Heart left ventricle (tissue), 16 donors: ENCODE measurements around the gene FZR1. TPM values are rescaled to one million over a fixed set of nuclear protein-coding genes. Genes with fewer than 3 reads are reported as not detected.
A peak's percentile ranks its signal among the peaks of the same experiment; 100 is the strongest.

Experiments
- ATAC-seq, 4 donors: fragments of 200-7000 bp; cut with Tn5 transposase; one replicate each; pipeline ENCODE4 v1.9.1; 2020 to 2022; ENCODE audit warnings: moderate library complexity in 4 of 4, mild to moderate bottlenecking in 3 of 4, moderate number of reproducible peaks in 1 of 4
- DNase-seq, 5 donors: peaks; one replicate each; pipeline ENCODE4 v3.0.0-alpha.2; 2020
- H3K27ac ChIP-seq, 12 donors: fragments of 200-600 bp; sonication (generic) in 4 of 12; one replicate each; pipeline versions ENCODE4 v1.5.0 to v1.8.0; 2016 to 2022; ENCODE audit warnings: mild to moderate bottlenecking in 2 of 12
- H3K27me3 ChIP-seq, 9 donors: fragments of 200-600 bp; sonication (generic) in 2 of 9; one replicate each; pipeline versions ENCODE4 v1.5.1 to v1.8.0; 2016 to 2022; ENCODE audit warnings: mild to moderate bottlenecking in 3 of 9
- H3K36me3 ChIP-seq, 9 donors: fragments of 200-600 bp; sonication (generic) in 2 of 9; one replicate each; pipeline versions ENCODE4 v1.5.0 to v1.8.0; 2018 to 2022; ENCODE audit warnings: mild to moderate bottlenecking in 2 of 9
- H3K4me1 ChIP-seq, 12 donors: fragments of 200-600 bp; sonication (generic) in 4 of 12; one replicate each; pipeline versions ENCODE4 v1.5.0 to v1.8.0; 2016 to 2022; ENCODE audit warnings: mild to moderate bottlenecking in 3 of 12
- H3K4me3 ChIP-seq, 12 donors: fragments of 200-600 bp; sonication (generic) in 4 of 12; one replicate each; pipeline versions ENCODE4 v1.5.0 to v1.8.0; 2017 to 2022; ENCODE audit warnings: mild to moderate bottlenecking in 9 of 12, moderate library complexity in 4 of 12
- H3K9me3 ChIP-seq, 12 donors: fragments of 200-600 bp; sonication (generic) in 4 of 12; one replicate each; pipeline versions ENCODE4 v1.5.0 to v1.8.0; 2016 to 2022; ENCODE audit warnings: mild to moderate bottlenecking in 1 of 12
- CTCF ChIP-seq, 12 donors: fragments of 200-600 bp; sonication (generic) in 4 of 12; IDR thresholded peaks; one replicate each; pipeline versions ENCODE4 v1.5.0 to v1.8.0; 2018 to 2022; ENCODE audit warnings: antibody characterized with exemption in 12 of 12, mild to moderate bottlenecking in 5 of 12
- POLR2A ChIP-seq, 2 donors: fragments of 450-650 bp; IDR thresholded peaks; one replicate each; pipeline ENCODE4 v1.6.1; 2017; ENCODE audit warnings: antibody characterized with exemption in 2 of 2, mild to moderate bottlenecking in 2 of 2, moderate library complexity in 2 of 2
- WGBS, 4 donors: extraction: QIAGEN DNeasy Blood & Tissue Kit in 2 of 4; methylation state at CpG; one replicate each; pipeline versions ENCODE4 v1.1.5 to v1.1.7; 2013 to 2018; 5-methylcytosine and 5-hydroxymethylcytosine counted together
- intact Hi-C, 10 donors: fragments of 100-400 bp; cut with DNase I; formaldehyde crosslinking; loops; one replicate each; pipeline versions ENCODE4 v1.11.1 to v1.14.2; 2022
- polyA plus RNA-seq, 2 donors: library from polyadenylated mRNA; stranded (reverse); fragments of 200-250 nt; gene quantifications; one replicate each; pipeline ENCODE4 v1.2.3, GENCODE V29; 2013
- total RNA-seq, 9 donors: library from RNA; depleted of rRNA in 2 of 9; stranded (reverse); fragments of >200 nt in 2 of 9; fragmentation: NEBNext Ultra II Directional in 3 of 9; extraction: Animal tissue kit (Norgen Biotek cat#: 25700) in 3 of 9; gene quantifications; one replicate each; pipeline versions ENCODE4 v1.1.0 to v1.2.4, GENCODE V29; 2016 to 2023
- donor health status: ischemic (EF 13 %, LVEDD 7.1; RV severe dilation, severe dysfunction).
- donor health status: healthy with polysubstance abuse.
- donor health status: DM: no; HTN: yes; CAD: no.
- donor health status: DM: no; HTN: no; CAD: no.
- donor health status: ischemic (EF 25% LVEDD 6.9; RV normal size, moderate dysfunction).
- donor health status: ischemic (EF 25% LVEDD 5.7; RV mildly dilated, moderate dysfunction).
- donor health status: healthy.
- donor health status: DM: yes; HTN: yes; CAD: no.
- donor health status: ischemic (EF 35%, LVEDD 5.7; RV mildly dilated, moderate dysfunction).
- donor health status: nonischemic (EF 11% LVEDD 7.7; RV severe dilation, severe dysfunction).
- donor health status: DM: yes; HTN: yes; CAD: no.
- donor health status: PGD.
- donor health status: ischemic (EF 29% LVEDD 5.4; RV normal size, mild dysfunction).
- donor health status: nonischemic (EF 23%, LVEDD 6.1; RV moderate dilation, normal function).

Gene FZR1
- total and polyA plus RNA-seq, 11 donors, result 13.9 to 41.0 (median 23.5) TPM

DNA sequence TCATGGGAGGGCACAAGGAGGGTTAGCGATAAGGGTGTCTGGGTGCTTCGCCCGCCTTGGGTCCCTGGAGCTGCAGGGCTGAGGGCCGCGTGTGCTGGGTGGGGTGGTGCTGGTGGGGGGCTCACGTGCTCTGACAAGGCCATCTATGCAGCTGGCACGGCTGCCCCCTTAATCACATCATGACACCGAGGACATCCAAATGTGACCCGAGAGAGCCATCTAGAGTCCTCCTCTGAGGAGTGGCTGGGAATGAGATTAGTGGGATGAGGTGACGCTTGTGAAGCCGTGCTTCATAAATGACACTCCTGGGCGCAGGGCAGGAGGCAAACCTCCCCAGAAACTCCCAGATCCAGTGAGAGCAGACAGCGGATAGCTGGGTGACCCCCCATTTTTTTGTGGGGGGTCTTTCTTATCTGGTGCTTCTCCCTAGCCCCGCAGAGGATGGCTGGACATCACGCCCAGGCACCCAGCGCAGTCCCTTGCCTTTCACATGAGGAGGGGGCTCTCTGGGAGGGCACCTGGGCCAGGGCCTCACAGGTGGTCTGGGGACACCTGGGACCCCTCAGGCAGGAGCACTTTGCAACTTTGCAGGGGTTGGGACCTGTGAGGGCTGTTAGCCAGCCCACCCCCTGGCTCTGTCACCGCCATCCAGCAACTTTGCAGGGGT is 6.6 kb downstream of the FZR1 start:
- H3K4me3 ChIP-seq, result no peak overlapping the region
- H3K4me1 ChIP-seq, result peaks cover 0 to 60% (median 17%) of the 10 kb centered on the region in 12 donors
- 79 to 85% (median 82%) methylated on average over 12 to 17 of the region's 17 CpGs for WGBS, 4 donors
- H3K36me3 ChIP-seq, result peaks cover 0 to 24% (median 2%) of the 10 kb centered on the region in 9 donors
- DNase-seq (no peak), ATAC-seq (peak in 3 of 4 donors; percentile 9 to 40 (median 16))
- no peaks in the 10 kb centered on the region for H3K27me3 ChIP-seq
- TF ChIP-seq POLR2A (IDR thresholded peaks at IDR 0.05) (no peak), CTCF (IDR thresholded peaks at IDR 0.05) (no peak)
- intact Hi-C loops, result no loop called here
- H3K27ac ChIP-seq, result no peak overlapping the region
- no peaks in the 10 kb centered on the region for H3K9me3 ChIP-seq

DNA sequence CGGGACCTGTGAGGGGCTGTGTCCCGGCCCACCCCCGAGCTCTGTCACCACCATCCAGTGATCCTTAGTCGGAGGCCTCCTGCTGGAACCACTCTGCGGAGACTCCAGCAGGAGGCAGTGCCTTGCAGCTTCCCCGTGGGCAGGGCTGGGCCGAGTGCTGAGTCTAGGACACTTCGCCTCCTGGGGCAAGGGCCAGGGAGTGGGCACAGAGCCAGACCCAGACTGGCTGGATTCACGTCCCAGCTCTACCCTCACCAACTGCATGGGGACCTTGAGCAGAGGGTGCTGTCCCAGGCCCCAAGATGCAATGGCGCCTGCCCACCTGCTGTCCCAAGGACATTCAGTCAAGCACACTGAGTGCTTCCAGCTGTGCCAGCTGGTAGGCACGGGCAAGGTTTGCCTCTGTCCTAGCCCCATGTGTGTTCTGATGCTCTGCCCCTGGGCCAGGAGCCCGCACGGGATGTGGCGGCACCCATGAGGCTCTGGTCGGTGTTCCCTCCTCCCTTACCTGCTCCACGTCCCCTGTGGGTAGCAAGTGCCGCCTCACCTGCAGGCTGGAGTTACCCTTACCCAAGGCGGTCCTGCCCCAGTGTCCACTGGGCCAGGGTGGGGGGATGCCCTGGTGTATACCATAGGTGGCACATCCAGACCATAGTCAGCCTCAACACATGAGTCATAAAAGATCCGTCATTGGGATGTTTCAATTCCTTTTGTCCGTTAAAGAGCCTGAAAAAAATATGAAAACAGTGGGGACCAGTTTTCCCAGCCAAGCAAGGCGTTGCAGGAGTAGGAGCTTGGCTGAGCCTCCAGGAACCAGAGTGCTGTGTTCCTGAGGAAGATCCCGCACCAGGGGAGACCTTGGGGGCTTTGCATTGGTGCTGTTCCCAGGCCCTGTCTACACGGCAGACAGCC is 7.4 kb downstream of the FZR1 start:
- Histone ChIP-seq H3K4me3 (no peak overlapping the region), H3K9me3 (no peaks in the 10 kb centered on the region), H3K27ac (no peak overlapping the region), H3K4me1 (peaks cover 0 to 54% (median 14%) of the 10 kb centered on the region in 12 donors), H3K27me3 (no peaks in the 10 kb centered on the region), H3K36me3 (peaks cover 0 to 24% (median 2%) of the 10 kb centered on the region in 9 donors)
- intact Hi-C loops, result no loop called here
- TF ChIP-seq POLR2A (IDR thresholded peaks at IDR 0.05), result no peak
- no peak for TF ChIP-seq CTCF (IDR thresholded peaks at IDR 0.05)
- peak in 2 of 4 donors; percentile 13 to 46 for ATAC-seq
- 75 to 86% (median 81%) methylated on average over 15 to 23 of the region's 23 CpGs for WGBS, 4 donors
- peak in 2 of 5 donors; percentile 49 to 70 for DNase-seq

DNA sequence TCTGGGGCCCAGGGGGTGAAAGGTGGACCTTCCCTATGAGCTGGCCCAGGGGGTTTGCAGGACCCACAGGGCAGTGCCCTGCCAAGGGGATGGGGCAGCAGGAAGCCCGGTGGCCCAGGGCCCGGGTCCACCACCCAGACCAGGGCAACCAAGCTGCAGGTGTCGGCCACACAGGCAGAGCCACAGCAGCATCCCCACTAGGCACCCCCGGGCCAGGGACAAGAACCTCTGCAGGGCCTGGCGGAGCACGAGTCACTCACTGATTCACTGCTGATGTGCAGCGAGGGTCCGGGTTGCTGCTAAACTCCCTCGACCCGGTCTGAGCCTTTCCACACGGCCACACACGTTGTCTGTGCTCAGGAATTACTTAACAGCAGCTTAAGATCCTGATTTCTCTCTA is 8.8 kb downstream of the FZR1 start:
- no peak overlapping the region for H3K4me3 ChIP-seq
- TF ChIP-seq POLR2A (IDR thresholded peaks at IDR 0.05) (no peak), CTCF (IDR thresholded peaks at IDR 0.05) (no peak)
- ATAC-seq (no peak), DNase-seq (no peak)
- 87 to 91% (median 89%) methylated on average over 10 to 12 of the region's 12 CpGs for WGBS, 4 donors
- H3K36me3 ChIP-seq, result peaks cover 0 to 25% (median 5%) of the 10 kb centered on the region in 9 donors
- H3K4me1 ChIP-seq, result peaks cover 0 to 50% (median 11%) of the 10 kb centered on the region in 12 donors
- H3K27ac ChIP-seq, result no peak overlapping the region
- no peaks in the 10 kb centered on the region for H3K27me3 ChIP-seq
- intact Hi-C loops, result no loop called here
- no peaks in the 10 kb centered on the region for H3K9me3 ChIP-seq

- no peak for TF ChIP-seq POLR2A (IDR thresholded peaks at IDR 0.05)
- peaks cover 0 to 51% (median 11%) of the 10 kb centered on the region in 12 donors for H3K4me1 ChIP-seq
- WGBS, 4 donors, result 65 to 76% (median 73%) methylated on average over 15 of the region's 15 CpGs
- DNase-seq (no peak), ATAC-seq (no peak)
- H3K27me3 ChIP-seq, result no peaks in the 10 kb centered on the region
- intact Hi-C loops, result no loop called here
- H3K27ac ChIP-seq, result no peak overlapping the region
- no peaks in the 10 kb centered on the region for H3K9me3 ChIP-seq
- peaks cover 0 to 27% (median 5%) of the 10 kb centered on the region in 9 donors for H3K36me3 ChIP-seq
- no peak overlapping the region for H3K4me3 ChIP-seq
Observed at GRCh38 chr19:3515891-3516422, 9.8 kb downstream of the FZR1 start.
